SK-N-MC (cell line): Measurements from ENCODE around the gene EDN2.
A peak's percentile ranks its signal among the peaks of the same experiment; 100 is the strongest.

ENCODE experiments used
- DNase-seq: peaks from one replicate; pipeline ENCODE4 v3.0.0-alpha.2; 2011; ENCODE audit warnings: low read depth, low spot score
- H3K27ac ChIP-seq: fragments of 200-600 bp; sonication (generic); 2 replicates; pipeline ENCODE4 v1.5.1; 2016; ENCODE audit warnings: mixed run types
- H3K36me3 ChIP-seq: fragments of 200-600 bp; sonication (generic); 2 replicates; pipeline ENCODE4 v1.6.1; 2017; ENCODE audit warnings: antibody characterized with exemption, low read length, mixed read lengths; ENCODE audit not compliant: insufficient read depth
- H3K4me3 ChIP-seq: fragments of 200-600 bp; sonication (generic); 2 replicates; pipeline ENCODE4 v1.5.1; 2016
- H3K9ac ChIP-seq: fragments of 200-600 bp; sonication (generic); 2 replicates; pipeline ENCODE4 v1.8.0; 2017; ENCODE audit warnings: mixed run types, mixed read lengths; ENCODE audit not compliant: insufficient read length
- H3K9me3 ChIP-seq: fragments of 200-600 bp; sonication (generic); 2 replicates; pipeline ENCODE4 v1.6.1; 2017; ENCODE audit warnings: low read depth, mild to moderate bottlenecking, antibody characterized with exemption, low read length, moderate library complexity, mixed read lengths
- EZH2 ChIP-seq: fragments of 200-600 bp; sonication (generic); IDR thresholded peaks from one replicate; pipeline ENCODE4 v1.6.1; 2017; ENCODE audit warnings: antibody characterized with exemption
- FOXP2 ChIP-seq: optimal IDR thresholded peaks from 2 replicates; pipeline ENCODE3; 2011; ENCODE audit warnings: mild to moderate bottlenecking, moderate library complexity; ENCODE audit not compliant: insufficient read depth; ENCODE audit errors: extremely low read length, control extremely low read depth
- POLR2AphosphoS5 ChIP-seq: IDR thresholded peaks from 2 replicates; pipeline ENCODE4 v1.6.1; 2012; ENCODE audit warnings: mild to moderate bottlenecking, low read depth, low read length, borderline replicate concordance

The EDN2 gene

DNA sequence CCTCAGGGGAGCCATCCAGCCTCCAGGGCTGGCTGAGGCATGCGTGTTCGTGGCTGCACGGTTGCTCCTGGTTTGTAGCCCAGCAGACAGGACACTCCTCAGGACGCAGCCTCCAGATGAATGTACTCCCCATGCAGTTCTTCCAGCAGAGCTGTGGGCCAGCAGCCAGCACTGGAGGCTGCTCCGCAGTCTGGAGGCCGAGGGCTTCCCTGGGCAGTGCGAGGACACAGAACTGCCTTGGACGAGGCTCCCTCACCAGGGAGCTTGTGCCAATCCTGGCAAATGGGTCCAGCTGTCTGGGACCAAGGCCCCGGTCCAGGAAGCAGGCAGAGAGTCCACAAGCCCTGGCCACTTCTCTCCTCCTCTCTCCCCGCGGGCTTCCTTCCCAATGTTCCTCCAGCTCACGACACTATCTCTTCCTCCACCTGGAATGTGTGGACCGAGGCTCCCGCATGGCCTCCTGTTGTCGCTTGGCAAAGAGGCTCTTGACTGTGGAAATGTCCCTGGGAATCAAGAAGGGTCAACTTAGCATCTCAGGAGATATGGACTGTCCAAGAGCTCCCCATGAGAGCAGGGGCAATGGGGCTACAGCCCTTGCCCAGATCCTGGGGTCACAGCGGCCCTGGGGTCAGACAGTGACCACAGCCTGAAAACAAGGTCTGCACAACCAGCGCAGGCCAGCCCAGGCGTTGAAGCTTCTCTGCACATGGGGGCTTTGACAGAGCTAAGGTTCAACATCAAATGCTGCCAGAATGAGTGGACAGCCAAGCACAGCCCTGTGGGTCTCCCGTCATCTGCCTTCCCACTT is 5.3 kb downstream of the EDN2 start:
- H3K4me3 ChIP-seq: no peak overlapping the region
- no peak overlapping the region for H3K9ac ChIP-seq
- no peak overlapping the region for H3K27ac ChIP-seq
- H3K36me3 ChIP-seq: no peaks in the 10 kb centered on the region
- TF ChIP-seq FOXP2 (no peak), EZH2 (no peak), POLR2AphosphoS5 (no peak)
- no peaks in the 10 kb centered on the region for H3K9me3 ChIP-seq
- DNase-seq: no peak

DNA sequence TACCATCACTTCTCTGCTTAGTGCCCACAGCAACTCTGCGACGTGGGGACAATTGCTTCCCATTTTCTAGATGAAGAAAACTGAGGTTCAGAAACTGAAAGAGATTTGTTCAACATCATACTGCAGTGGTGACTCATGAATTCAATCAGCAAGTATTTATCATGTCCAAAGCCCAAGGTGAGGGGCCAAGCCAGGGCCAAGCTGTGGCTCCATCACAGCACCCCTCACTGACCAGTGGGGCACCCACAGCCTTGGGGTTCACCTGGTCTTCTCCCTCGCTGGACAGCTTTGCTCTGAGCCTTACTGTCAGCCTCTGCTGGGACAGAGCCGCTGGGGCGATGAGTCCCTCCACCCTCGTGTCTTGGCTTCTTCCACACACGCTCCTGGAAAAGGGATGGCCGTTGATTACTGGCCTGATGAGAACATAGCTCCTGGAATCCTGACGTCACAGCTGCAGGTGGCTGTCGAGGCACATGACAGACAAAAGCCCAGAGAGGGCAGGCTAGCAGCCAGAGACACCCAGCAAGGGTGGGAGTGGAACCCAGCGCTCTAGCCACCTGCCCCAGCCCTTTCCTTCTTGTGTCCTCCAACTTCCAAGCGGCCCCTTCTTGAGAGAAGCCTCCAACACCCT is 6.2 kb downstream of the EDN2 start:
- no peak for DNase-seq
- Histone ChIP-seq H3K9me3 (no peaks in the 10 kb centered on the region), H3K4me3 (no peak overlapping the region), H3K9ac (no peak overlapping the region), H3K36me3 (no peaks in the 10 kb centered on the region), H3K27ac (no peak overlapping the region)
- TF ChIP-seq EZH2: no peak
- TF ChIP-seq FOXP2: no peak
- TF ChIP-seq POLR2AphosphoS5: no peak

DNA sequence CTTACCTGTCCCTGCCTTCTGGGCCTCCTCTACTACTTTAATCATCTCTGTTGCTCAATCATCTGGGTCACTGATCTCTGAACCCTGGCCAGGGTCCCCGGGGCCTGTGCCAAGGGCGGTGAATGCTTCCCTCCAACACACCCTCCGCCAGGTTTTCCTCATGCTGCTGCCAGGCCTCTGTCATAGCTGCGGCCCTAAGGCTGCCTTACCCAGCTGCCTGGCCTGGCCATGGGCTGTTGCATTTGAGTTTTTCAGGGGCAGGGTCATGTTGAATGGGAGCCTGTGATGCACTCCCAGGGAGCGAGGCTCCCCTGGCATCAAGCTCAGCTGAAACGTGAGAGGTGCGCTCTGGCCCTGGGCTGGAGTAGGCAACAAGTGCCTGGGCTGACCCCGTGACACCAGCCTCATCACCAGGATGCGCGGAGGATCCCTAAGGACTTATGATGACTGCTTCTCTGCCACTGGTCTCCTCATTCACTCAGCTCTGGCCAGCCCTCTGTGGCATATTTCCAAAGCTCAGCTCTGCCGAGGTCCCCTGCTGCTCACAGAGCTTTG is 7.6 kb downstream of the EDN2 start:
- Histone ChIP-seq H3K9me3 (no peaks in the 10 kb centered on the region), H3K36me3 (no peaks in the 10 kb centered on the region), H3K4me3 (no peak overlapping the region), H3K9ac (no peak overlapping the region), H3K27ac (no peak overlapping the region)
- TF ChIP-seq FOXP2 (no peak), EZH2 (no peak), POLR2AphosphoS5 (no peak)
- DNase-seq: no peak

DNA sequence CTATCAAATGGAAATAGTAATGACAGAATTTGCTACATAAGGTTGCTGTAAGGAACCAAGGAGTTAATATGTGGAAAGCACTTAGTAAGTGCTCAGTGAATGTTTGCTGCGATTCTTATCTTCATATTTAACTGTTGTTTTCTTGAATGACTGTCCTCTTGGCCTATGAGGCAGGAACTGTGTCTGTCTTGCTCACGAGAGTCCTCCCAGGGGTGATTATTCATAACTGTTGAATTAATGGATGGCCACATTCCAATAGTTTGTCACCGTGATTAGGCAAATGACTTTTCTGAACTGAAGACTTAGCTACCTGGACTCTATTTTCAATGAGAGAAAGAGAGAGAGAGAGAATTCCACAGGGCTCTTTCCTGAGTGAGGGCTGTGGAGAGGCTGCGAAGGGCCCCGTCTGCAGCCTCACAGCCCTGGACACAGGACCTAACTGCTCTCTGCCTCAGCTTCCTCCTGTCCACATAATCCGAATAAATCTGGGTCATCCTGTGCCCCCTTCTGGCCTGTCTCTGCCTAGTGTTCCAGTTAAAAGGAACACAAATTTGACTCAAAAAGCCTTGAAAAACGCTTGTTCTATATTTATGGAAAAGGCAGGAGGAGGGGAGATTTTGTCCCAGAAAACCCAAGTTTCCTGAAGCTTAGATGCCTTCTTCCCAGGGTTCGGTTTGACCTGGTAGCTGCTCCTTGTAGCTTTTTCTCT is 8.5 kb downstream of the EDN2 start:
- Histone ChIP-seq H3K36me3 (no peaks in the 10 kb centered on the region), H3K4me3 (no peak overlapping the region), H3K9me3 (no peaks in the 10 kb centered on the region), H3K9ac (no peak overlapping the region), H3K27ac (0 out of 2 replicates have a peak overlapping the region, but pooled peaks have one; percentile 35)
- TF ChIP-seq EZH2 (no peak), FOXP2 (no peak), POLR2AphosphoS5 (no peak)
- no peak for DNase-seq

DNA sequence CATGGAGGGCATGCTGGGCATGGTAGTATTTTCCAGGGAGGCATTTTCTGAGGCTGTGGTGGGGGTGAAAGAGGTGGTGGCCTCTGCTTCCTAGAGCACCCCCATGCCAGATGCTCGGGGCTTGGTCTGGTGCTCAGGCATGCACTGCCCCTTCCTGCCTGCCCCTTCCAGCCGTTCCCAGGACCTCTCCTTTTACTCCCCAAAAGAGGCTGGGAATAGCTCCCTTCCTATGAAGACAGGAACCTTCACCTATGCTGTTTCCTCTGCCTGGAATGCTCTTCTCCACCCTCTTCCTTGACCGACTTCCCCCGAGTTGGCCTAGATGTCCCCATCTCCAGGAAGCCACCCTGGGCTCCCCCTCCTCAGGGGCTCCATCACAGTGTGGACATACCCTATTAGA is 9.1 kb downstream of the EDN2 start:
- Histone ChIP-seq H3K9me3 (no peaks in the 10 kb centered on the region), H3K4me3 (no peak overlapping the region), H3K9ac (no peak overlapping the region), H3K27ac (no peak overlapping the region), H3K36me3 (no peaks in the 10 kb centered on the region)
- TF ChIP-seq FOXP2: no peak
- TF ChIP-seq EZH2: no peak
- no peak for TF ChIP-seq POLR2AphosphoS5
- no peak for DNase-seq

DNA sequence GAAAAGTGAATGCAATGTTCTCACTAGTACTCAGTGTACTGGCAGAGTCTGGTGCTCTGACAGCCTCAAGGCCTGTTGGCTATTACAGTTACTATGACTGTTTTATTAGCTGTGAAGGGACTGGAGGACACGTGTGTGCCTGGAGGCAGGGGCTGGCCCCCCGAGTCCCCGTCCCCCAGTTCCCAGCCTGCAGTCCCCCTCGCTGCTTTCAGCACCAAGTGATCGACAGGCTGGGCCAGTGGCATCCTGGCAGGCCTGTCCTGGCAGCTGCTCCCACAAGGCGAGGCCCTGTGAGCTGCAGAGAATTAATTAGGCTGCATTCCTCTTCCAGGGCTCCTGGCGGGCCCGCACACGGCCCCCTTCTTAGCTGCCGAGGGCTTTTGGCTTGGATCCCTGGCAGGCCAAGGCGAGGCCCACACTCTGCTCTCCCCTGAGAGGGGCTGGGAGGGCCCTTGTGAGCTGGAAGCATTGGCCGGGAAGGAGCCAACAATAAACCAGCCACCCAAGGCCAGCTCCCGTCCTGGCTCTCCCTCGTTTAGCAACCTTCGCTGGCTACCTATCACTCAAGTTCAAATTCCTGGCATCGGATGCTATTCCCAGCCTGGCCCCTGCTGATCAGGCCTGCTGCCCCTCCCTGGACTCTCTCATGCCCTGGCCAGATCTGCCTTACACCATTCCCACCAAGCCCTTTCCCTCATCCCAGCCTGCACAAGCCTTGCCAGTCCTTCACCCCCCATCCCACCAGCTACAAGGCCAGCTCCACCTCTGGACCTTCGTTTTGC is 9.8 kb downstream of the EDN2 start:
- Histone ChIP-seq H3K9me3 (no peaks in the 10 kb centered on the region), H3K4me3 (peak overlapping the region; percentile 17; the same call in 1 of the 2 replicates), H3K9ac (peak overlapping the region; percentile 45), H3K27ac (peak overlapping the region; percentile 46; the same call in 1 of the 2 replicates), H3K36me3 (no peaks in the 10 kb centered on the region)
- TF ChIP-seq EZH2 (no peak), FOXP2 (no peak), POLR2AphosphoS5 (no peak)
- no peak for DNase-seq

DNA sequence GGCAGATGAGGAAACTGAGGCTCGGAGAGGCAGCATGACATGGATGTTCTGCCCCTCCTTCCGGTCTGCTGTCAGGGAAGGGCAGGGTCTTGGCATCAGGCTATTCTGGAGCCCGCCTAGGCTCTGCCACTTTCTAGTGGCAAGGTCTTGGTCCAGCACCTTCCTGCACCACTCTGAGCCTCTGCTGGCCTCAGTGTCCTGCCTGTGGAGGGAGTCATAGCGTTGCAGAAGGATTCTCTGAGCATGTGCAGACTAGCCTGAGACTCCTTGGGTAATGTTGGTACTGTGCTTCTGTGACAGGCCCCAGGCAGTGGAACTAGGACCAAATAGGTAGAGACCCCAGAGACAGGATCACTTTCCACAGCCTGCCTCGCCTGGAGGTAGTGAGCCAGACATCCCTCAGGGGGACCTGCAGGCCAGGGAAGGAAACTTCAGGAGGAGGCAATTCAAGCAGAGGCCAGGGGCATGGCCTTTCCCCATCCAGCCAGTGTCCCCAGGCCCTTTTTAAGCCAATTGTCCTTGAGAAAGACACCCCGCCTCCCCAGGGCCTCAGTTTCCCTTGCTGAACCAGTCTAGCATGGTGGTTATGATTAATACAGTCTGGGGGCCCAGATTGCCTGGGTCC is 10.6 kb downstream of the EDN2 start:
- Histone ChIP-seq H3K36me3 (no peaks in the 10 kb centered on the region), H3K27ac (no peak overlapping the region), H3K9me3 (no peaks in the 10 kb centered on the region), H3K9ac (no peak overlapping the region), H3K4me3 (no peak overlapping the region)
- TF ChIP-seq EZH2: no peak
- no peak for TF ChIP-seq POLR2AphosphoS5
- no peak for TF ChIP-seq FOXP2
- DNase-seq: no peak
